BLaER1 treated with 17β-estradiol and CSF1 and Interleukin-3, amounts not matched to agents 10 nM and 100 nM (cell line): ENCODE results near the gene FAM241A.
A peak's percentile ranks its signal among the peaks of the same experiment; 100 is the strongest.

Experiments
- H3K27ac ChIP-seq, 11 experiments: shearing (Covaris generic); formaldehyde crosslinking; 2 replicates each; pipeline ENCODE4 v1.8.1; 2022
- H3K27me3 ChIP-seq, 11 experiments: shearing (Covaris generic); formaldehyde crosslinking; 2 replicates each; pipeline ENCODE4 v1.8.1; 2022
- H3K36me3 ChIP-seq, 11 experiments: shearing (Covaris generic); formaldehyde crosslinking; 2 replicates each; pipeline ENCODE4 v1.8.1; 2022
- H3K4me1 ChIP-seq, 10 experiments: shearing (Covaris generic); formaldehyde crosslinking; 2 replicates each; pipeline ENCODE4 v1.8.1; 2022
- H3K4me2 ChIP-seq, 11 experiments: shearing (Covaris generic); formaldehyde crosslinking; 2 replicates each; pipeline ENCODE4 v1.8.1; 2022
- H3K4me3 ChIP-seq, 10 experiments: shearing (Covaris generic); formaldehyde crosslinking; 2 replicates each; pipeline ENCODE4 v1.8.1; 2022
- H3K9ac ChIP-seq, 11 experiments: shearing (Covaris generic); formaldehyde crosslinking; 2 replicates each; pipeline ENCODE4 v1.8.1; 2022
- H3K9me3 ChIP-seq, 11 experiments: shearing (Covaris generic); formaldehyde crosslinking; replicated peaks in 1 of 11; 2 replicates each; pipeline ENCODE4 v1.8.1; 2022
- H4K20me1 ChIP-seq, 11 experiments: shearing (Covaris generic); formaldehyde crosslinking; 2 replicates each; pipeline ENCODE4 v1.8.1; 2022
- Cebpa-rat ChIP-seq, 11 experiments: shearing (Covaris generic); IDR thresholded peaks; 2 replicates each; pipeline ENCODE4 v1.8.1; 2022

FAM241A gene

DNA sequence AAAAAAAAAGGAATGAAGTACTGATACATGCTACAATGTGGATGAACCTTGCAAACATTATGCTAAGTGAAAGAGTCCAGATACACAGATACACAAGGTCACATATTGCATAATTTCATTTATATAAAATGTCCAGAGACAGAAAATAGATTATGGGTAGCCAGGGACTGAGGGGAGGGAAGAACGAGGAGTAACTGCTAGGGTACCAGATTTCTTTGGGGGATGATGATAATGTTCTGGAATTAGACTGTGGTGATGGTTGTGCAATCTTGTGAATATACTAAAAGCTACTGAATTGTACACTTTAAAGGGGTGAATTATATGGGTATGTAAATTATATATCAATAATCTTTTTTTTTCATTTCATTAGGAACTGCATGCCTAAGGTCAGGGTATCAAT, 65.5 kb downstream of the FAM241A start:
- no peaks in the 10 kb centered on the region for H3K36me3 ChIP-seq
- peaks cover 0 to 13% (median 0%) of the 10 kb centered on the region in 10 experiments; a peak in 4 of 20 replicates for H3K4me1 ChIP-seq
- no peak; a peak in 1 of 22 replicates for TF ChIP-seq Cebpa-rat (IDR thresholded peaks at IDR 0.05)
- H4K20me1 ChIP-seq: no peaks in the 10 kb centered on the region
- H3K4me3 ChIP-seq: no peak overlapping the region
- no peak overlapping the region for H3K27ac ChIP-seq
- no peak overlapping the region for H3K9ac ChIP-seq
- H3K4me2 ChIP-seq: no peak overlapping the region
- no peaks in the 10 kb centered on the region for H3K9me3 ChIP-seq
- H3K27me3 ChIP-seq: no peaks in the 10 kb centered on the region

DNA sequence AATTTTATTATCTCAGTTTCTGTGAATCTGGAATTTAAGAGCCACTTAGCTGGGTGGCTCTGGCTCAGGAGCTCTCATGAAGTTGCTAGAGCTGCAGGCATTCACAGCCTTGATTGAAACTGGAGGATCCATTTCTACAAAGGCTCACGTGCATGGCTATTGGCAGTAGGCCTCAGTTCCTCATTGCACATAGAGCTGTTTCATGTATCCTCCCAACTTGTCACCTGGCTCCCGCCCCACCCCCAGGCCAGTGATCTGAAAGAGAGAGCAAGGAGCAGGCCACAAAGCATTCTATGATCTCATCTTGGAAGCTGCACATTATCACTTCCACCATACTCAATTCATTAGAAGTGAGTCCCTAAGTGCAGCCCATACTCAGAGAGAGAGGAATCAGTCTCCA, 67.8 kb downstream of the FAM241A start:
- Histone ChIP-seq H3K4me2 (no peak overlapping the region), H3K4me1 (no peaks in the 10 kb centered on the region), H3K9me3 (no peaks in the 10 kb centered on the region), H3K9ac (no peak overlapping the region), H3K4me3 (no peak overlapping the region), H4K20me1 (no peaks in the 10 kb centered on the region), H3K27ac (no peak overlapping the region), H3K27me3 (no peaks in the 10 kb centered on the region), H3K36me3 (no peaks in the 10 kb centered on the region)
- no peak for TF ChIP-seq Cebpa-rat (IDR thresholded peaks at IDR 0.05)

DNA sequence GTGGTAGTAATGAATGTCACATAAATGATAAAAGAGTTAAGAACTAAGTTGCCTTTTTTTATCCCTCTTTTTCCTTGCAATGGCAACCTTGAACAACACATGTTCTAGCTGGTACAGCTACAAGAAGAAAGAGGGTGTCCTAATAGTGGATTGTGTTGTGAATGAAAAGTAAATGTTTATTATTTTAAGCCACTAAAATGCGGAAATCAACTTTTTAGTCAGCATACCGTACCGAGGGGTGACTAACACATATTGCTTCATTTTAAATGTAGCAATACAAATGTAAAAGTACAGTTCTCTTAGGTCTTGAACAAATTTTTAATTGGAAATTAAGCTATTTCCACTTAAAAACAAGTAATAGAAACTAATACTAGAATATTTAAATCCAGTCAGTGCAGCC, 68.6 kb downstream of the FAM241A start:
- no peak overlapping the region for H3K4me3 ChIP-seq
- H3K4me1 ChIP-seq: no peaks in the 10 kb centered on the region; a peak in 1 of 20 replicates
- H3K36me3 ChIP-seq: no peaks in the 10 kb centered on the region
- no peak for TF ChIP-seq Cebpa-rat (IDR thresholded peaks at IDR 0.05)
- no peaks in the 10 kb centered on the region for H3K9me3 ChIP-seq
- no peaks in the 10 kb centered on the region for H4K20me1 ChIP-seq
- H3K27me3 ChIP-seq: no peaks in the 10 kb centered on the region
- no peak overlapping the region for H3K9ac ChIP-seq
- no peak overlapping the region for H3K27ac ChIP-seq
- H3K4me2 ChIP-seq: no peak overlapping the region

DNA sequence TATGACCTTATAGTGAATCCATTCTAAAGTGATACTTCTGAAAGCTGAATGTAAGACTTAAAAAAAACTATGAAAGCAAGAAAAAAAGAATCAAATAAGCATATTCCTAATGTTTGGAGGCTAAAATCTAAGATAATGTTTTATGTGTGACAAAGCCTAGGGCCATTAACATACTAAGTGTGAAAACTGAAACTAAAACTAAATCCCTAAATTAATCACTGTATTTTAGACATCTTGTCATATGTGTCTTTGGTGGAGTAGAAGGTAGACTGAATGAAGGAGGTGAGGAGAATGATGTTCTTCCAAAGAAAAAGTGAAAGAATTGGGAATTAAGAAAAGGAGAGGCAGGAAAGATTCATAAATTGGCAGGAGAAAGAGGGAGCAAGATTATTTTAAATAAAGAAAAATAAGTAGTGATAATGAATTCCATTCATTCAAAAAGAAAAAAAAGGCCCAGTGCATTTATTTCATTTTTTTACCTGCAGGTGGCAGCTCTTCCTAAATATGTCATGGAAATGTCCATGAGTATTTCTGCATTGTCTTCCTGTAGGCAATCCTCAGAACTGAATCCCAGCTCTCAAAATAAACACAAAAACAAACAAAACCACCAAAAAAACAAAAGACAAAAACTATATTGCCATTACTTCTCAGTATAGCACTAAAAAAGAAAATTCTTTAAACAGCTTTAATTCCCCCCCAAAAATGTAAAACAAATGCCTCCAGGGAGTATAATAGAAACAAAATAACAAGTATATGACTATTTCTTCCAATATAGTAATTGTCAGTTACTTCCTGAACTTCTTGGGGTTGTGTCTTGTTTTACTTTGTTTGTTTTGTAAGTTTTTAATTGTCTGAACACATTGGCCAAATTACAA, 69.4 kb downstream of the FAM241A start:
- Histone ChIP-seq H3K4me1 (no peaks in the 10 kb centered on the region; a peak in 1 of 20 replicates), H3K9ac (no peak overlapping the region), H3K27ac (no peak overlapping the region), H3K9me3 (0 out of 22 replicates have a peak, but pooled peaks cover 0 to 3% (median 0%) of the 10 kb centered on the region in 11 experiments), H4K20me1 (no peaks in the 10 kb centered on the region), H3K27me3 (no peaks in the 10 kb centered on the region), H3K36me3 (no peaks in the 10 kb centered on the region), H3K4me3 (no peak overlapping the region), H3K4me2 (no peak overlapping the region)
- no peak for TF ChIP-seq Cebpa-rat (IDR thresholded peaks at IDR 0.05)

DNA sequence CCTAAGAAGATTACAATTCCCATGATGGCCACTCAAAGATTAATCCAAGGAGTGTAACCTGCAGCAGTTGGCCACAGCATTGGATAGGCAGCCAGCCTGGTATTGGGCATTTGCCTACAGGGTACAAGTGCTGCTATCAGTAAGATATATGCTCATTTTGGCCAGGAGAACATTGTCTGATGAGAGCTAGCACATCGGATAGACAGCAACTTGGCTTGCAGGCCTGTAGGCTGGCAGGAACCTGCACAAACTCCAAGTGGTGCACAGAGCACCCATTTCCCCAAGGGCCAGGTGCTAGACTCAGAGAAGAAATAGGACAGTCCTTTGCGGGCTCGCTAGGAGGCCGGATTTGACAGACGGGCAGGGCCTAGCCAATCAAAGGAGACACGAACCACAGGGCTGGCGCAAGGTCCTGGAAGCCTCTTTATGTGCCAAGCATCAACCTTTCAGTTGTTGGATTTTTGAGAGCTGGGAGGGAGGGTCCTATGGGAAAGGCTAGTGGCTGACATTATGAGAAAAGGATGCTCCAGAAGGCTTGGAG, 74.6 kb downstream of the FAM241A start:
- no peaks in the 10 kb centered on the region for H3K36me3 ChIP-seq
- peaks cover 14 to 26% (median 16%) of the 10 kb centered on the region in 11 experiments for H3K9me3 ChIP-seq
- no peaks in the 10 kb centered on the region for H4K20me1 ChIP-seq
- H3K4me3 ChIP-seq: no peak overlapping the region
- H3K27ac ChIP-seq: no peak overlapping the region
- TF ChIP-seq Cebpa-rat (IDR thresholded peaks at IDR 0.05): no peak
- H3K4me2 ChIP-seq: no peak overlapping the region
- H3K9ac ChIP-seq: no peak overlapping the region
- no peaks in the 10 kb centered on the region; a peak in 1 of 20 replicates for H3K4me1 ChIP-seq
- H3K27me3 ChIP-seq: no peaks in the 10 kb centered on the region

DNA sequence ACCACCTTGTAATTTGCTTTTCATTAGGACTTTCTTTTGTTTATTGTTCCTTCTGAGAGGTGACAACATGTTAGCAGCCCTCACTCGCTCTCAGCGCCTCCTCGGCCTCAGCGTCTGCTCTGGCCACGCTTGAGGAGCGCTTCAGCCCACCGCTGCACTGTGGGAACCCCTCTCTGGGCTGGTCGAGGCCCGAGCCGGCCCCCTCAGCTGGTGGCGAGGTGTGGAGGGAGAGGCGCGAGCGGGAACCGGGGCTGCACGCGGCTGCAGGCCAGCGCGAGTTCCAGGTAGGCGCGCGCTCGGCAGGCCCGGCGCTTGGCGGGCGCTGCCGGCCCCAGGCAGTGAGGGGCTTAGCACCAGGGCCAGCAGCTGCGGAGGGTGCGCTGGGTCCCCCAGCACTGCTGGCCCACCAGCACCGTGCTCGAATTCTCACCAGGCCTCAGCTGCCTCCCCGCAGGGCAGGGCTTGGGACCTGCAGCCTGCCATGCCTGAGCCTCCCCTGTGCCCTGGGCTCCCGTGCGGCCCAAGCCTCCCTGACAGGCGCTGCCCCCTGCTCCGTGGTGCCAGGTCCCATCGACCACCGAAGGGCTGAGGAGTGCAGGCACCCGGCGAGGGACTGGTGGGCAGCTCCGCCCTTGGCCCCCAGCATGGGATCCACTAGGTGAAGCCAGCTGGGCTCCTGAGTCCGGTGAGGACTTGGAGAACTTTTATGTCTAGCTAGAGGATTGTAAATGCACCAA, 77.1 kb downstream of the FAM241A start:
- Histone ChIP-seq H3K4me3 (no peak overlapping the region), H3K36me3 (no peaks in the 10 kb centered on the region), H3K27ac (no peak overlapping the region), H3K4me1 (no peaks in the 10 kb centered on the region; a peak in 1 of 20 replicates), H4K20me1 (no peaks in the 10 kb centered on the region), H3K9me3 (peaks cover 14 to 26% (median 16%) of the 10 kb centered on the region in 11 experiments), H3K4me2 (no peak overlapping the region), H3K27me3 (no peaks in the 10 kb centered on the region), H3K9ac (no peak overlapping the region)
- TF ChIP-seq Cebpa-rat (IDR thresholded peaks at IDR 0.05): no peak

DNA sequence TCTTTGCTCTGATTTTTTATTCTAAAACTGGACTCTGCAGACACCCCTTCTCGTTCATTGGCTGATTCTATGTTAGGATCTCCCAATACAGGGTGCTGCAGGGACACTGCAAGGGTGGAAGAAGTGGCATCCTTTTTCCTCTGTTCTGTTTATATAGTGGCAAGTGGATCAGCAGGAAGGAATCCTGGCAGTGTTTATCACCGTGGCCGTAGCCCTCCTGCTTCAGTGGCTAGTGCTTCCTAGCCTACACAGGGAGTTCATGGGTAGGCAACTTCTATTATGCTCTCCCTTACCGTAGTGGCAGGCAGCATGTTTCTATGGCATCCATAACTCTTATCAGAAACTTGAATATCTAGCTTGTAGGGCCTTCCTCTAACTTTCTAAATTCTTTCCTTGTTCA, 79.9 kb downstream of the FAM241A start:
- no peak for TF ChIP-seq Cebpa-rat (IDR thresholded peaks at IDR 0.05)
- Histone ChIP-seq H3K36me3 (no peaks in the 10 kb centered on the region), H3K9ac (no peak overlapping the region)

DNA sequence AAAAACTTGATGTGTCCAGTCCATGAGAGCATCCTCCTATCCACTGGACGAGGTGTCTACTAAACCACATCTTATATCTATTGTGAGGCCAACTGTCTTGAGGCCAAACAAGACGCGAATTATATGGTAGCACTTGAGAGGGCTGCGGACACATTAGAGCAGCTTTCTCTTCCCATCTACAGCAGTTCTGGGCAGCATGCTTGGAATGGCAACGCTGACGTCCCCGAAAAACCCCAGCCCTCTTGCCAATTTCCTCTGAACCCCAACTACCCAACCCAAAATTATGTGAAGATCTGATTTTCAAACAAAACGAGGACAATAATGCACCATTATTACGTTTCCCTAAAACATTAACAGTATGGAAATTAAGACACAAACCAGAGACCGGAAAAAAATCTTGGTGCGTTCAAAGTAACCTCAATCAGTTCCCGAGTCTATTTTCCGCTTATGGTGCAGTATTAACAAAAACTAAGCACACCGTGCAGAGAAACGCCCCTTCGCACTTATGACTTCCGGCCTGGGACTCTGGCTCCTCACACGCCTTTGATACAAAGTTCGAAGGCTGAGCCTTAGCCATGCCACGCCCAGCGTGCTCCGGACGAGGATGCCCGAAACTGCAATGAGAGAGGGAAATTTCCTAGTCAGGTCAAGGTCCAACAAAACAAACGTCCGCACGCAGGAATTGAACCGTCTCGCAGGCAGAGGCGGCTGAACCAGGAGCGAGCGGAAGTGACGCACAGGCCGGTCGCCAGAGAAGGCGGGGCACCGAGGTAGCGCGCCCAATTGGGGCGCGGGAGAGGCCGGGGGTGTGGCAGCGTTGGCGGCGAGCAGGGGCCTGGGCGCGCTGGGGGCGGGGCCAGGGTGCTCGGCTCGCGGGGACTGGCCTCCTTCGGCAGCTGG, 85.9 kb downstream of the FAM241A start:
- Histone ChIP-seq H3K36me3 (no peaks in the 10 kb centered on the region), H3K27ac (peak overlapping the region; percentile 79 to 98 (median 93)), H3K9me3 (no peaks in the 10 kb centered on the region), H3K4me3 (peak overlapping the region; percentile 75 to 93 (median 80)), H3K4me2 (peak overlapping the region; percentile 82 to 95 (median 91)), H3K9ac (peak overlapping the region; percentile 86 to 98 (median 93)), H3K4me1 (peaks cover 19 to 46% (median 37%) of the 10 kb centered on the region in 10 experiments), H3K27me3 (no peaks in the 10 kb centered on the region), H4K20me1 (peaks cover 0 to 39% (median 20%) of the 10 kb centered on the region in 11 experiments; a peak in 16 of 22 replicates)
- TF ChIP-seq Cebpa-rat (IDR thresholded peaks at IDR 0.05): peak in 2 of 11 experiments; percentile 42 to 47; a peak in 2 of 22 replicates

More for the DNA sequence above, 79.9 kb downstream of the FAM241A start:
- no peaks in the 10 kb centered on the region for H3K27me3 ChIP-seq
- peaks cover 0 to 7% (median 3%) of the 10 kb centered on the region in 10 experiments; a peak in 13 of 20 replicates for H3K4me1 ChIP-seq
- peaks cover 14 to 19% (median 15%) of the 10 kb centered on the region in 11 experiments for H3K9me3 ChIP-seq
- H3K4me3 ChIP-seq: no peak overlapping the region
- H4K20me1 ChIP-seq: no peaks in the 10 kb centered on the region
- no peak overlapping the region for H3K4me2 ChIP-seq
- no peak overlapping the region for H3K27ac ChIP-seq
